Measurements from ENCODE around the gene BICDL2.
"Not testable (repeated sequence)": the region's sequence is repeated elsewhere in the genome, so short reads cannot be mapped to it uniquely, and the experiment has no call there.

Gene BICDL2

DNA sequence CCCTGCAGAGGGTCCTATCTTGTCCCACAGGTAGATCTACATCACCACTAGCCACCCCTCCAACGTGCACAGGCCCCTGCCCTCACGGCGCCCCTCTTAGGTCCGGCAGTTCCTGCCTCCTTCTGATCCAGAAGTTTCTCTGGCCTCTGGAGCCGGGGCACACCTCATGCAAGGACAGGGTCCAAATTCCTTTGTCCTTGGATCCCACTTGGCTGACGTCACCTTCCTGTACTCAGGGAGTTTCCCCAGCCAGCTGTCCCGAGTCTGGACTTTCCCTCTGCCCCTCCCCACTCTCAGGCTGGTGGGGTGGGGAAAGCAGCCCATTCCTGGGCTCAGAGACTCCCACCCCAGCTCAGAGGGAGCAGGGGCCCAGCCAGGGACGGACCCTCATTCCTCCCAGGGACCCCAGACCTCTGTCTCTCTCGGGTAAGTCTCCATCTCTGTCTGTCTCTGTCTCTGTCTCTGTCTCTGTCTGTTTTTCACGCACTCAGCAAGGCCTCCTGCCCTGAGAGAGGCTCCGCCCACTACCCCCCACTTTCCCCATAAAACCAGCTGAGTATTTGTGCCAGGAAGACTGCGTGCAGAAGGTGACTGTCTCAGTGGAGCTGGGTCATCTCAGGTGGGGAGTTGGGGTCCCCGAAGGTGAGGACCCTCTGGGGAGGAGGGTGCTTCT, 28.5 kb upstream of the BICDL2 start, which contains the start of gene IL32:
TSS of gene IL32 (plus strand) at position 572 of the 673 bp plus-strand sequence. CDS start 172 bp downstream, outside the sequence.
- DNase-seq (ENCODE audit: low read depth, low spot score) = peak; percentile 67

DNA sequence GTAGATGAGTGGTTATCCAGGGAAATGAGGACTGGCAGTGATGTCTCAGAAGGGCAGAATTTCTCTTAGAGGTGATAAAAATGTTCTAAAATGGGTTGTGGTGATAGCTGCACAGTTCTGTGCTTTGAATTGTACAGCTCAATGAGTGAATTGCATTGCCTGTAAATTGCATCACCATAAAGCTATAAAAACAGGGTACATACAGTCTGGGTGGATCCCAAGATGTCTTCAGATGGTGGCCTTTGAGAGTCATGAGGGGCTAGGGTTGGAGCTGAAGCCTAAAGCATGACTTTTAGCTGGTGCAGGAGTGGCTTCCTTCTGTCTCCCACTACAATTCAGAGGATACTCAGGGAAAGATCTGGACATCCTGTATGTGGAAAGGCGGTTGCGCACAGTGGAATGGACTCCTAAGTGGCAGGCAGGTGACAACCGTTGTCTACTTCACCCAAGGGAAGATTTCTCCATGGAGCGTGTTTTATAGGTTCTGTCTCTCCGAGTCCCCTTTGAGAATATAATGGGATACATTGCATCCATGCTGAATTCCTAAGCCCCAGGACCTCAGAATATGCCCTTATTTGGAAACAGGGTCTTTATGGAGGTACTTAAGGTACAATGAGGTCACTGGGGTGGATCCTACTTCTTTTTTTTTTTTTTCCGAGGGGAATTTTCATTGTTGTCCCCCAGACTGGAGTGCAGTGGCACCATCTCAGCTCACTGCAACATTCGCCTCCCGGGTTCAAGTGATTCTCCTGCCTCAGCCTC, 27.1 kb upstream of the BICDL2 start:
- no peak for DNase-seq (ENCODE audit: low read depth, low spot score)

DNA sequence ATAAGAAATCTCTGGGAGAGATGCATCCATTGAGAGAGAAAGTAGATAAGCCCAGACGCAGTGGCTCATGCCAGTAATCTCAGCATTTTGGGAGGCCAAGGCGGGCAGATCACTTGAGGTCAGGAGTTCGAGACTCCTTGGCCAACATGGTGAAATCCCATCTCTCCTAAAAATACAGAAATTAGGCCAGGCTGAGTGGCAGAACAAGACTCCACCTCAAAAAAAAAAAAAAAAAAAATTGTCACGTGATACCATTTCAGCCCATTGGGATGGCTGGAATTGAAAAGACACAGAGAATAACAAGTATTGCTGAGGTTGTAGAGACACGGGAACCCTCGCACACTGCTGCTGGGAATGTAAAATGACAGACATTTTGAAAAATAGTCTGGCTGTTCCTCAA, 25.8 kb upstream of the BICDL2 start:
- no peak for DNase-seq (ENCODE audit: low read depth, low spot score)

DNA sequence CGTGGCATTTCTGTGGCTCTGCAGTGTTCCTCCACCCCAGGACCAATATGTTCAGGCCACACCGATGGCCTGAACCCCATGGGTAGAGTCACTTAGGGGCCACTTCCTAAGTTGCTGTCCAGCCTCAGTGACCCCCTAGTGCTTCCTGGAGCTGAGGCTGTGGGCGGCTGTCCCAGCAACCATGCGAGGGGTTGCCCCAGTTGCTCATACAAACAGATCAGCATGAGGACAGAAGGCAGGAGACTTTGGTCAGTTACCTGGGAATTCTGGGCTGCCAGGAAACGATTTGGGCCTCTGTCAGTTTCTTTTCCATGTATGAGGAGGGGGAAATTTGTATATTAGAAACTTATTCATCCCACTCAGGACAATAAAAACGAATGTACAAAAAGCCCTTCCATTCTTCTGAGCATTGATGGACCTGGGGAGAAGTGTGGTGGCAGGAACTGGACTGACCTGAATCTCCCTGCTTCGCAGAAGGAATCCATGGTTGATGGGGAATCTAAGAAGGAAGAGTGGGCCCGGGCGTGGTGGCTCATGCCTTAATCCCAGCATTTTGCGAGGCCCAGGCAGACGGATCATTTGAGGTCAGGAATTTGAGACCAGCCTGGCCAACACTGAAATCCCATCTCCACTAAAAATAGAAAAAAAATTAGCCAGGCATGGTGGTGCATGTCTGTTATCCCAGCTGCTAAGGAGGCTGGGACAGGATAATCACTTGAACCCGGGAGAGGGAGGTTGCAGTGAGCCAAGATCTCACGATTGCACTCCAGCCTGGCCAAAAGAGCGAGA, 23.8 kb upstream of the BICDL2 start:
- DNase-seq (ENCODE audit: low read depth, low spot score) = no peak

DNA sequence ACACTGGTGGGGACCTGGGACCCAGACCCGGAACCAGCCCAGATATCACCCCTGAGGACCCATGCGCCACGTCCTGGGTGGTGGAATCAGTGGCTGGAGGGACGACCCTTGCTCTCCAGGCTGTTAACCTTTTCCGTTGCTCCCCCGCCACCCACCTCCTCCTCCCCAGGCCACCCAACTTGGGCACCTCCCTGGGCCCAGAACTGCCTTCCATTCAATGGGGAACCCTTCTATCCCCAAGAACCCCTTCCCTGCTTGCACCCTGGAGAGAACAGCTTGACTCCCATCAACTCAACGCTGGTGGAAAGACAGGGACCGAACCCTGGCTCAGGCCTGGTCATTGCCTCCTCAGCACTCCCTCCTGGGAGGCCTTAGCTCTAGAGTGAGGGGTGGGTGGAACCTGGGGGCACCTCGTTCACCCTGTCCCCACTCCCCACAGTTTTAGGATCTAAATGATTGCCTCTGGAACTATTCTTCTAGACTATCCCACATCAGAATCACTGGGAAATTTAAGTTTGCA, 23.0 kb upstream of the BICDL2 start:
- no peak for DNase-seq (ENCODE audit: low read depth, low spot score)

DNA sequence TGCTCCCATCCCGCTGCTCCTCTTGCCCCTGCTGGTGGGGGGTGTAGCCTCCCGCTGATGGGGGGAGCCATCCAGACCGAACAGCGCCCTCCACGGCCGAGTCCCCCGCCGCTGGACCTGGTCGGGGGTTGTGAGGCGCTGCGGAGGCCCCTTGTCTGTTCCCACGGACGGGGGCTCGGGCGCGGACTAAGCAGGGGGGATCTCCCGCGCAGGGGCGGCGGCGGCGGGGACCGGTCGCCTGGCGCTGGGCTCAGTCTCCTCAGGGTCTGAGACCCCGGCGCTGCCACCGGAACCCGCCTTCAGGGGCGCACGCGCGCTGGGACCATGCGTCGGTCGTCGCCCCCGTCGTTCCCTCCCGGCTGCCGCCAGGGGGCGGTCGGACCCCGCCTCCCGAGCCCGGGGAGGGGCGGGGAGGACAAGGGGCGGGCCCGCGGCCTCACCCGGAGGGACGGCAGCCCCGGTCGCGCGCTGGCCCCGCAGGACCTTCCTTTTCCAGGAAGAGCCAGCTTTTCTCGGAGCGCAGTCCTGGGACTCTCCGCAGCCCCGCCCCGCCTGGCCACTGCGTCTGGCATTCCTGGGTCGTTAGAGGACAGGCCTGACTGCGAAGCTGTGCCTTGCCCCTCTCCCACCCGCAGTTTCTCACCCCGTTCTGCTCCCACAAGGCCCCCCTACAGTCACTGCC, 22.4 kb upstream of the BICDL2 start:
- peak; percentile 96 for DNase-seq (ENCODE audit: low read depth, low spot score)

DNA sequence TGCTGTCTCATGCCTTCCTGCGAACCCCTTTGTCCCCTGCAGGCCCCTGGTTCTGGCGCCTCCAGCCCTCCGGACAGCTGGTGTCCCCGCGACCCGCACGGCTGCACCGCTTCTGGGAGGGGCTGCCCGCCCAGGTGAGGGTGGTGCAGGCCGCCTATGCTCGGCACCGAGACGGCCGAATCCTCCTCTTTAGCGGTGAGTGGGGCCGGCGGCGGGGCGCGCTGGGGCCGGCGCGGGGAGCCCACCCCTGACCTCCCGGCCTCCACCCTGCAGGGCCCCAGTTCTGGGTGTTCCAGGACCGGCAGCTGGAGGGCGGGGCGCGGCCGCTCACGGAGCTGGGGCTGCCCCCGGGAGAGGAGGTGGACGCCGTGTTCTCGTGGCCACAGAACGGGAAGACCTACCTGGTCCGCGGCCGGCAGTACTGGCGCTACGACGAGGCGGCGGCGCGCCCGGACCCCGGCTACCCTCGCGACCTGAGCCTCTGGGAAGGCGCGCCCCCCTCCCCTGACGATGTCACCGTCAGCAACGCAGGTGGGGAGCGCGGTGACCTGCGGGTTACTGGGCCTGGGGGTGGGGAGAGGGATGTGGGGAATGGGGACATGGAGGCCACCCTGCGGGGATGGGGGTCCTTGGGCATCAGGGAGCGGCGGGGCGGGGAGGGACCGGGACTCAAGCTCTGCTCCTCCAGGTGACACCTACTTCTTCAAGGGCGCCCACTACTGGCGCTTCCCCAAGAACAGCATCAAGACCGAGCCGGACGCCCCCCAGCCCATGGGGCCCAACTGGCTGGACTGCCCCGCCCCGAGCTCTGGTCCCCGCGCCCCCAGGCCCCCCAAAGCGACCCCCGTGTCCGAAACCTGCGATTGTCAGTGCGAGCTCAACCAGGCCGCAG, 21.6 kb upstream of the BICDL2 start:
- no peak for DNase-seq (ENCODE audit: low read depth, low spot score)

DNA sequence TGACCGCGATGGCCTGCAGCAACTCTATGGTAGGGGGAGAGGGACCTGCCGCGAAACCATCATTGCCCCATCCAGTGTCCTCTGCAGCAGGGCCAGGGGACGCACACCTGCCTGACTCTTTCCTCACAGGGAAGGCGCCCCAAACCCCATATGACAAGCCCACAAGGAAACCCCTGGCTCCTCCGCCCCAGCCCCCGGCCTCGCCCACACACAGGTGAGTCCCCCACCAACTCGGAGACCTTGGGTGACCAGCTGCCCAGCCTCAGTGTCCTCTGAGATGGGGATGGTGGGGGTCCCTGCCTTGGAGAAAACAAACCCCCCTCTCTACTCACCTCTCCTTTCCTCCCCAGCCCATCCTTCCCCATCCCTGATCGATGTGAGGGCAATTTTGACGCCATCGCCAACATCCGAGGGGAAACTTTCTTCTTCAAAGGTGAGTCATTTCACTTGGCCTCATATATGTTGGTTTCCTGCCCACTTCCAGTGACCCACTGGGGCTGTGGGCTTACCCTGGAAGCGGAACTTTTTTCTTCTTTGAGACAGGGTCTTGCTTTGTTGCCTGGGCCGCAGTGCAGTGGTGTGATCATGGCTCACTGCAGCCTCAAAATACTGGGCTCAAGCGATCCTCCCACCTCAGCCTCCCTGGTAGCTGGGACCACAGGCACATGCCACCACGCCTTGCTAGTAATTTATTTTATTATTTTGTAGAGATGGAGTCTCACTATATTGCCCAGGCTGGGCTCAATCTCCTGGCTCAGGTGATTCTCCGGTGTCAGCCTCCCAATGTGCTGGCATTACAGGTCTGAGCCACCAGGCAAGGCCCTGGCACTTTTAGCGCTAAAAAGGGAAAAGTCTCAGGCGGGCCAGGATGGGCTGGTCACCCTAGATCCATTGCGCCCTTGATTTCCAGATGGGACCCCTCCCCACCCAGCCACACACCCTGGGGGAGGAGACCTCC, 20.7 kb upstream of the BICDL2 start:
- no peak for DNase-seq (ENCODE audit: low read depth, low spot score)

DNA sequence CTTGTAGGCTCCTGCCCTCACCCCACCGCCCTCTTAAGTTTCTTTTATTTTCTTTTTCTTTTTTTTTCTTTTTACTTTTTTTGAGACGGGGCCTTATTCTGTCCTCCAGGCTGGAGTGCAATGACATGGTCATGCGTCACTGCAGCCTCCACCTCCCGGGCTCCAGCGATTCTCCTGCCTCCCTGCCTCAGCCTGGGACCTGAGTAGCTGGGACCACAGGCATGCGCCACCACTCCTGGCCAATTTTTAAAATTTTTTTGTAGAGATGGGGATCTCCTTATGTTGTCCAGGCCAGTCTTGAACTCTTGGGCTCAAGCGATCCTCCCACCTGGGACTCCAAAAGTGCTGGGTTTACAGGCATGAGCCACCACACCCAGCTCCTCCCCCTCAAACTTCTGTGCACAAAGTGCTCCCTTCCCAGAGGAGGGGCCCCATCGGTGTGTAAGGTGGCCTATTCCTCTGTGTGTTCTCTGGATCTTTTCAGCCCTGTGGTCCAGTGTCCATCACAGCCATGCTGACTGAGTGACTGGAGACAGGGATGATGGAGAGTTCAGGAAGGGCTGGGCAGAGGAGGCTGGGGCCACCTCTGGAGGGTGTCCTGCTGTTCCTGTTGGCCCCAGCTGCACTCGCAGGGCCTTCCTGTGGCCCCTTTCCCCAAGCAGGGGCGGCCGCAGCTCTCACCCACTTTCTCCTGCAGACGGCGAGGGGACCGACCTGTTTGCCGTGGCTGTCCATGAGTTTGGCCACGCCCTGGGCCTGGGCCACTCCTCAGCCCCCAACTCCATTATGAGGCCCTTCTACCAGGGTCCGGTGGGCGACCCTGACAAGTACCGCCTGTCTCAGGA, 19.8 kb upstream of the BICDL2 start:
- DNase-seq (ENCODE audit: low read depth, low spot score) = no peak

DNA sequence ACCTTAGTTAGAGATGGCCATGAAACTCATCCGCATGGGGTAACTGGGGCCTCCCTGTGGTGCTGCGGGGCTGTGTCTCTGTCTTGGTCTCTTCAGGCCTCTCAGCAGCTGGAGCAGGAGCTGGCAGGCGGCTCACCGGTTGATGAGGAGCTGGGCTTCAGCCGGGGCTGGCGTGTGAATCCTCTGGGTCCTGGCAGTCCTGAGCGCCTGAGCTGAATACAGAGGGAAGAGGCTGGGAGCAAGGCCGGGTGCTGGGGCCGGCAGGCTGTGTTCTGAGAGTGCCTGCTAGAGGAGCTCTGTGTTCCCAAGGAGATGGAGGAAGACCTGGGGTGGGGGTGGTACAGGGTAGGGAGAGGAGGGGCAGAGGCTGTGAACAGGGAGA, 19.0 kb upstream of the BICDL2 start:
- not testable (repeated sequence) for DNase-seq (ENCODE audit: low read depth, low spot score)

DNA sequence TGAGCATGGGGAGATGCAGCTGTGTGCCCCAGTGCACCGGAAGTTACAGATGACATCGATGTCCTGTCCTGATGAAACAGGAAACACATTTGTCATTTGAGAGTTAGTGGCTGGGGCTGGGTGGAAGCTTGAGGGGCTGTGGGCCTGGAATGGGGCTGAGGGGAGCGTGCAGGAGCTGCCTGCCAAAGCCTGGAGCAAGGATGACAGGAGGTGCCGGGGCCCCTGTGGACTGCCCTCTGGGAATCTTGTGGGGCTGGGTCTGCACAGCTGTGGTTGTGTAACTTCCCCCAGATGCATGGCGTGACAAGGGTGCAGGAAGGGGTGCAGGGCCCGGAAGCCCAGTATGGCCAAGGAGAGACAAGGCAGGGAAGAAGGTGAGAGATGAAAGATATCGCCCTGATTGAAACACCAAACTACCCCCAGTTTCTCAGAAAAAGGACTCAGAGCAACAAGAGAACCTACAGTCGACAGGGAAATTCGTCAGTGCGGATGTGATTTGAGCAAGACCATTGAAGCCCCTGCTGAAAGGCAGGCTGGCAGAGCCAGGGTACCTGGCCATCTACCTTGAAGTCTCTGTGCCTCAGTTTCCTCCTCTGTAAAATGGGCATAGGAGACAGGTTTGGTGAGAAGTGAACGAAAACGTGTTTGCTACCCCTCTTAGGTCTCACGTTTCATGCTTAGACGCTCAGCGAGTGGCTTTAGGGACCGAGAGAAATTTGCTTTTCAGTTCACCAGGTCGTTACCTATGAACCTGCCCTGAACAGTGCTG, 18.4 kb upstream of the BICDL2 start:
- no peak for DNase-seq (ENCODE audit: low read depth, low spot score)

DNA sequence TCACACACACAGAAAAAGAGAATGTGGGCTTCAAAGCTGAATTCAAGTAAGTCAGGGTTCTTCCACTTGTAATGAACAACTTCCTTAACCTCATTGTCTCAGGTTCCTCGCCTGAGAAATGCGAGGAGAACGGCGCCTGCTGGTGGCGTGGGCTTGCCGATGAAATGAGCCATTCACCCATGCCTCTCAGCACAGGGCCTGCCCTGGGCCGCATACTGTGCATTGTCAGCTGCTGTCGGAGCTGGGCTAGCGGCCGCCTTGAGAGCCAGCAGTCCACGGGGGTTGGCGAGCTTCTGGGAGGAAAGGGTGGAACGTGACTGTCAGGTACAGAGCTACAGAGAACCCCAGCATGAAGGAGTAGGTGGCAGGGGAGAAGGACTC, 16.6 kb upstream of the BICDL2 start:
- DNase-seq (ENCODE audit: low read depth, low spot score) = not testable (repeated sequence)

DNA sequence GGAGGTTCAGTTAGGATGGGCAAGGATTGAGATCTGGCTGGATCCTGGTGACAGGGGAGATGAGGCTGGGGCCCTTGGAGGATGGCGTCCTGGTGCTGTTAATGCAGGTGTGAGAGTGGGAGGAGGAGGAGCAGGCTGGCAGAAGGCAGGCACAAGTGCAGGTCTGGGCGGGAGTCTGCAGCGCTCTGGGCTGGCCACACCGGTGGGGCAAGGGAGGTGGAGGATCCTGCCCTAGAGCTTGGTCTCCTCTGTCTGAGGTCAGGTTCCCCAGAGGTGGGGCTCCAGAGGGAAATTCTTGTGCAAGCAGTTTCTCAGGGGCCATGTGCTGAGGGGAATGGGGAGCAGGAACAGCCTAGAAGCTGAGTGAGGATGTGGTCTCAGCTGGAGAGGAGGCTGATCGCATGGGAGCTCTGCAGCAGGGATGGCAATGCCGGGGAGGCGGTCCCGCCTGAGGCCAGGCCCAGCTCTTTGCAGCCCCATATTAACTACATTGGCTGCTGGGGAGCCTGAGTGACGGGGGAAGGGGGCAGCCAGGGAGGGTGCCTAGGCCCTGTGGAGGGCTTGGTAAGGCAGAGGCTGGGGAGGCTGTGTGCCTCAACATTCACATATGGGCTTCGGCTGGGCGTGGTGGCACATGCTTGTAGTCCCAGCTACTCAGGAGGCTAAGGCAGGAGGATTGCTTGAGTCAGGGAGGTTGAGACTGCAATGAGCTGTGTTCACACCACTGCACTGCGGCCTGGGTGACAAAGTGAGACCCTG, 16.0 kb upstream of the BICDL2 start:
- not testable (repeated sequence) for DNase-seq (ENCODE audit: low read depth, low spot score)

DNA sequence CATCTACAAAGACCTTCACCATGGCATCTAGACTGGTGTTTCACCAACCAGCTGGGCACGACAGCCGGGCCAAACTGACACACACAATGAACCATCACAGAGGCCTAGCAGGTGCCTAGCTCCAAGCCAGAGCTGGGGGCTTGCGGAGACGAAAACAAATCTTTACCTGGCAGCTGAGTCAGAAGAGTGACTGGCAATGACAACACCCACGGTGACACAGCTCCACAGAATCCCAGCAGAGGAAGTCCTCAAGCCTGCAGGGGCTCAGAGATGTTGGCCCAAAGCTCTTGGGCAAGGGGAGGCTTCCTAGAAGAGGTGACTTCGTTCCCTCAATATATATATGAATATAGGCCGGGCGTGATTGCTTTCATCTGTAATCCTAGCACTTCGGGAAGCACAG, 14.8 kb upstream of the BICDL2 start:
- no peak for DNase-seq (ENCODE audit: low read depth, low spot score)

DNA sequence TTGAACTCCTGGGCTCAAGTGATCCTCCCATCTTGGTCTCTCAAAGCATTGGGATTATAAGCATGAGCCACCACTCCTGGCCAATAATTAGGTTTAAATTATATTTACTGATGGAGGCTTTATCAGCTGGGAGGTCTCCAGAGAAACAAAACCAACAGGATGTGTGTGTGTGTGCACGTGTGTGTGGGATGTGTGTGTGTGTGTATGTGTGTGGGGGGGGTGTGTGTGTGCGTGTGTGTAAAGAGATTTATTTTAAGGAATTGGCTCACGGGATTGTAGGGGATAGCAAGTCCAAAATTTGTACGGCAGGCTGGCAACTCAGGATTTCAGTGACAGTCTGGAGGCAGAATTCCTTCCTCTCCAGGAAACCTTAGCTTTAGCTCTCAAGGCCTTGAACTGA, 14.3 kb upstream of the BICDL2 start:
- DNase-seq (ENCODE audit: low read depth, low spot score) = no peak

DNA sequence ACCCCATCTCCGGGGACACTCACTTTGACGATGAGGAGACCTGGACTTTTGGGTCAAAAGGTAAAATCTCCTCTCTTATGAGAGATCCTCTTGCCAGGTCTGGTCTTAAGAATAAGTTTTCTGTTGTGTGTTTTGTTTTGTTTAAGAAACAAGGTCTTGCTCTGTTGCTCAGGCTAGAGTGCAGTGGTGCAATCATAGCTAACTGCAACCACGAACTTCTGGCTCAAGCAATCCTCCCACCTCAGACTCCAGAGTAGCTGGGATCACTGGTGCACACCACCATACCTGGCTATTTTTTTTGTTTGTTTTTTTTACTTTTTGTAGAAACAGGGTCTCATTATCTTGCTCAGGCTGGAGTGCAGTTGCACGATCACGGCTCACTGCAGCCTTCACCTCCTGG, 13.7 kb upstream of the BICDL2 start:
- DNase-seq (ENCODE audit: low read depth, low spot score) = no peak

DNA sequence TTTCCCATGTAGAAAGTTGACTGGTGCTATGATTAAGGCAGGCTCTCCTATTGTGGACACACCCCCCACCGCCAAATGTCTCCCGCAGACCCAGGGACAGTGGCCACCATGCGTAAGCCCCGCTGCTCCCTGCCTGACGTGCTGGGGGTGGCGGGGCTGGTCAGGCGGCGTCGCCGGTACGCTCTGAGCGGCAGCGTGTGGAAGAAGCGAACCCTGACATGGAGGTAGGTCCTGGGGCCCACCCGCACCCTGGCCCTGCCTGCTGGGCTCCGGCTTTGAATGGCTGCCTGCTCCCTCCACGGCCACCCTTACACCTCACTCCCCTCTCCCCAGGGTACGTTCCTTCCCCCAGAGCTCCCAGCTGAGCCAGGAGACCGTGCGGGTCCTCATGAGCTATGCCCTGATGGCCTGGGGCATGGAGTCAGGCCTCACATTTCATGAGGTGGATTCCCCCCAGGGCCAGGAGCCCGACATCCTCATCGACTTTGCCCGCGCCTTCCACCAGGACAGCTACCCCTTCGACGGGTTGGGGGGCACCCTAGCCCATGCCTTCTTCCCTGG, 13.3 kb upstream of the BICDL2 start:
- DNase-seq (ENCODE audit: low read depth, low spot score) = no peak

All from ELF-1 (cell line).